Endothelial cell of umbilical vein (primary cell): Measurements from ENCODE around the gene TRAPPC12. TPM values are rescaled to one million over a fixed set of nuclear protein-coding genes. Genes with fewer than 3 reads are reported as not detected.

Experiments used
- BruUV-seq: library from RNA; stranded (reverse); fragments of 400-500 nt; replicated peaks from 2 replicates; lab custom pipeline; 2021; lab: Mats Ljungman, UMichigan
- CTCF ChIA-PET: fragments of 300-600, 350-600 bp; sonication (Branson Sonifier 250); formaldehyde crosslinking; loops from one replicate; lab custom pipeline; 2021; ENCODE audit warnings: antibody characterized with exemption, inconsistent platforms; lab: Charles Lee
- POLR2A ChIA-PET: fragments of 300-600, 350-600 bp; sonication (Branson Sonifier 250); formaldehyde crosslinking; loops from one replicate; lab custom pipeline; 2021; ENCODE audit warnings: antibody characterized with exemption, inconsistent platforms; lab: Charles Lee
- DNase-seq: peaks from one replicate; pipeline ENCODE4 v3.0.0-alpha.2; 2011; ENCODE audit warnings: low read depth, low spot score
- FAIRE-seq: peaks from 2 replicates; lab custom pipeline; 2011; peaks lifted over from hg19 to GRCh38; lab: Jason Lieb, UNC
- H2AFZ ChIP-seq: 2 replicates; pipeline ENCODE4 v1.6.0; 2012; ENCODE audit warnings: low read depth, low read length, control low read depth, inconsistent platforms
- H3K27ac ChIP-seq: 2 replicates; pipeline ENCODE4 v1.5.1; 2011; ENCODE audit warnings: low read depth, mild to moderate bottlenecking, control low read depth, low read length, moderate library complexity; ENCODE audit not compliant: insufficient read depth
- H3K27me3 ChIP-seq, 2 experiments: 2 replicates each; pipeline versions ENCODE4 v1.6.0 to v1.6.1; 2011; ENCODE audit warnings: low read length in 2 of 2, mixed read lengths in 1 of 2; ENCODE audit not compliant: control insufficient read depth in 2 of 2, insufficient read depth in 2 of 2
- H3K36me3 ChIP-seq, 2 experiments: 2 replicates in 1 of 2; 3 replicates in 1 of 2; pipeline ENCODE4 v1.5.1; 2011; ENCODE audit warnings: low read length in 2 of 2, mild to moderate bottlenecking in 1 of 2, moderate library complexity in 1 of 2; ENCODE audit not compliant: control insufficient read depth in 2 of 2, insufficient read depth in 2 of 2; ENCODE audit errors: extremely low read depth in 1 of 2
- H3K4me1 ChIP-seq: 3 replicates; pipeline ENCODE4 v1.5.1; 2011; ENCODE audit warnings: mild to moderate bottlenecking, low read length; ENCODE audit not compliant: control insufficient read depth, insufficient read depth; ENCODE audit errors: extremely low read depth
- H3K4me2 ChIP-seq: 2 replicates; pipeline ENCODE4 v1.6.1; 2011; ENCODE audit warnings: low read length, control low read depth, mixed read lengths; ENCODE audit not compliant: insufficient read depth
- H3K4me3 ChIP-seq, 3 experiments: fragments of 200-600 bp in 1 of 3; sonication (generic), shearing (Covaris generic) in 1 of 3; replicated peaks in 1 of 3; 2 replicates each; pipeline ENCODE4 v1.5.1; 2011 to 2016; ENCODE audit warnings: control low read depth in 3 of 3, low read length in 3 of 3, mild to moderate bottlenecking in 2 of 3, inconsistent platforms in 1 of 3, low read depth in 1 of 3, moderate library complexity in 1 of 3; ENCODE audit not compliant: insufficient read depth in 1 of 3
- H3K79me2 ChIP-seq: 2 replicates; pipeline ENCODE4 v1.6.0; 2012; ENCODE audit warnings: low read length, inconsistent platforms; ENCODE audit not compliant: control insufficient read depth, insufficient read depth
- H3K9ac ChIP-seq: replicated peaks from 2 replicates; pipeline ENCODE3; 2011; ENCODE audit warnings: low read length, control low read depth; ENCODE audit not compliant: insufficient read depth; ENCODE audit errors: extremely low read depth
- H3K9me1 ChIP-seq: replicated peaks from 3 replicates; pipeline ENCODE4 v1.6.0; 2011; ENCODE audit warnings: mild to moderate bottlenecking, low read length; ENCODE audit not compliant: control insufficient read depth, insufficient read depth; ENCODE audit errors: extremely low read depth
- H3K9me3 ChIP-seq: replicated peaks from 2 replicates; pipeline ENCODE4 v1.5.1; 2012; ENCODE audit warnings: low read length, inconsistent platforms; ENCODE audit not compliant: control insufficient read depth, insufficient read depth
- H4K20me1 ChIP-seq: replicated peaks from 2 replicates; pipeline ENCODE3; 2011; ENCODE audit warnings: mild to moderate bottlenecking, low read length; ENCODE audit not compliant: control insufficient read depth, insufficient read depth; ENCODE audit errors: extremely low read depth
- EZH2 ChIP-seq: IDR thresholded peaks from 2 replicates; pipeline ENCODE4 v1.6.1; 2012; ENCODE audit warnings: borderline replicate concordance, low read depth, mild to moderate bottlenecking, moderate library complexity, low read length, inconsistent platforms; ENCODE audit not compliant: severe bottlenecking
- FOS ChIP-seq: IDR thresholded peaks from 2 replicates; pipeline ENCODE4 v1.6.1; 2011; ENCODE audit warnings: mild to moderate bottlenecking, low read length, moderate library complexity, borderline replicate concordance; ENCODE audit not compliant: insufficient read depth
- GATA2 ChIP-seq: IDR thresholded peaks from 2 replicates; pipeline ENCODE4 v1.7.0; 2011; ENCODE audit warnings: low read depth, mild to moderate bottlenecking, moderate library complexity, mixed read lengths, low read length; ENCODE audit not compliant: insufficient read length, insufficient read depth
- JUN ChIP-seq: IDR thresholded peaks from 2 replicates; pipeline ENCODE4 v1.6.1; 2011; ENCODE audit warnings: borderline replicate concordance, low read depth; ENCODE audit not compliant: insufficient read length, insufficient read depth
- MAX ChIP-seq: IDR thresholded peaks from 2 replicates; pipeline ENCODE4 v1.6.1; 2011; ENCODE audit not compliant: insufficient read depth, insufficient read length
- MYC ChIP-seq: IDR thresholded peaks from one replicate; pipeline ENCODE4 v1.6.1; 2011; ENCODE audit warnings: mild to moderate bottlenecking, low read depth, low read length
- POLR2A ChIP-seq: IDR thresholded peaks from 2 replicates; pipeline ENCODE4 v1.6.1; 2012; ENCODE audit warnings: low read depth, mild to moderate bottlenecking, control low read depth, low read length
- POLR2AphosphoS5 ChIP-seq: IDR thresholded peaks from 2 replicates; pipeline ENCODE4 v1.6.1; 2012; ENCODE audit warnings: low read depth, mild to moderate bottlenecking, control low read depth, low read length, moderate library complexity; ENCODE audit not compliant: insufficient read depth
- dilution Hi-C: fragments of 300-500 bp; cut with MboI; formaldehyde crosslinking; loops from one replicate; pipeline ENCODE4 v1.15.0; 2019; ENCODE audit warnings: low sequenced_read_pairs; ENCODE audit not compliant: extremely low pct_ligation_motif_present
- intact Hi-C: fragments of 100-400 bp; cut with micrococcal nuclease; formaldehyde crosslinking; loops from one replicate; pipeline ENCODE4 v1.10.0; 2022
- polyA plus RNA-seq, 4 experiments: library from polyadenylated mRNA; depleted of rRNA in 3 of 4; stranded (reverse) in 3 of 4; unstranded in 1 of 4; fragments of >200 nt; gene quantifications; 2 replicates each; pipeline versions ENCODE4 v1.2.1 to v1.2.3, GENCODE V29; 2011 to 2012; ENCODE audit warnings: missing spikeins in 1 of 4
- total RNA-seq: library from RNA; stranded (reverse); gene quantifications from 2 replicates; pipeline ENCODE4 v1.2.3, GENCODE V29; 2021
- TF ChIP-seq, protein P1 (sequence below), 2 donors: IDR thresholded peaks; 1 replicate in 1 of 2; 2 replicates in 1 of 2; pipeline ENCODE4 v1.5.1; 2011; ENCODE audit warnings: low read length in 2 of 2, mild to moderate bottlenecking in 2 of 2, moderate library complexity in 2 of 2, control low read depth in 1 of 2, inconsistent platforms in 1 of 2, low read depth in 1 of 2; ENCODE audit not compliant: insufficient read depth in 1 of 2; ENCODE audit errors: extremely low read depth in 1 of 2

The TRAPPC12 gene
- total and polyA plus RNA-seq, 2 donors (not counting 3 experiments of a cell fraction or from before 2014, with no cell fraction given): 47.5 to 81.5 TPM

DNA sequence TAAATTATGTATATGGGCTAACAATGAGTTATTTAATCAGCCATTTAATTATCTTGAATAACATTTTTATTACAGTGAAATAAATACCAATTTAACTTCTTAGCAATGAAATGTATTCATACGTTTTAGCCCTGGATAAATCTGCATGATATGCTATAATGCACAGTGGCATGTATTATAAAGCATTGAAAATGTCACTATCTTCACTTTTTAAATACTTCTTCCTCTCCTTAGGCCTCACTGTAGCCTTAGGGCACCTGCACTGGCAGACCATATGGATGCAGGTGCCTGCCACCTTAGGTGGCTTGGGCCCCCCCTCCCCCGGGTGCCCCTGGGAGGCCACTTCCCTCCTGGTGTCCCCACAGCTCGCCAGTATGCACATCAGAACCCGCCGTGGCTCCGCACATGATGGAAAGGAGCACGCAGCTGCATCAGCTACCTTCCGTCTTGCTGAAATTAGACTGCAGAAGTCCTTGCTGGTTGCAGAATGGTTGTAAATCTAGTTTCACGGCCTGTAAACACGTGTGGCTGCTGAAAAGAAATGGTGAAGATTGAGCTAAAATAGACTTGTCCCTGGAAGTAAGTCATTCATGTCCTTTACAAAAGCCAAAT, 83.1 kb downstream of the TRAPPC12 start:
- CTCF ChIA-PET: interaction anchor here (0.7 to 3.9 kb wide), 21 partner anchors 9 to 122 kb away, joined by 3 to 72 read pairs (median 5); partner anchors contain the start of gene TRAPPC12

More for the DNA sequence above, 83.1 kb downstream of the TRAPPC12 start:
- Histone ChIP-seq H3K4me1 (no peaks in the 10 kb centered on the region), H2AFZ (no peak overlapping the region), H3K9me3 (no peaks in the 10 kb centered on the region), H3K27me3 (no peaks in the 10 kb centered on the region), H3K79me2 (no peaks in the 10 kb centered on the region), H3K9ac (no peak overlapping the region), H3K4me2 (no peak overlapping the region), H3K4me3 (no peak overlapping the region), H3K27ac (no peak overlapping the region), H4K20me1 (no peaks in the 10 kb centered on the region), H3K9me1 (no peaks in the 10 kb centered on the region), H3K36me3 (peaks cover 0 to 19% of the 10 kb centered on the region in 2 experiments)
- intact Hi-C loops: loop anchor here (1.0 to 5.0 kb wide), 3 partner anchors 38 to 188 kb away; partner anchors contain the start of genes EIPR1 and TRAPPC12
- TF ChIP-seq POLR2AphosphoS5 (no peak), GATA2 (no peak), FOS (no peak), MYC (no peak), EZH2 (no peak), MAX (no peak), POLR2A (no peak), JUN (no peak)
- TF ChIP-seq, protein P1, sequence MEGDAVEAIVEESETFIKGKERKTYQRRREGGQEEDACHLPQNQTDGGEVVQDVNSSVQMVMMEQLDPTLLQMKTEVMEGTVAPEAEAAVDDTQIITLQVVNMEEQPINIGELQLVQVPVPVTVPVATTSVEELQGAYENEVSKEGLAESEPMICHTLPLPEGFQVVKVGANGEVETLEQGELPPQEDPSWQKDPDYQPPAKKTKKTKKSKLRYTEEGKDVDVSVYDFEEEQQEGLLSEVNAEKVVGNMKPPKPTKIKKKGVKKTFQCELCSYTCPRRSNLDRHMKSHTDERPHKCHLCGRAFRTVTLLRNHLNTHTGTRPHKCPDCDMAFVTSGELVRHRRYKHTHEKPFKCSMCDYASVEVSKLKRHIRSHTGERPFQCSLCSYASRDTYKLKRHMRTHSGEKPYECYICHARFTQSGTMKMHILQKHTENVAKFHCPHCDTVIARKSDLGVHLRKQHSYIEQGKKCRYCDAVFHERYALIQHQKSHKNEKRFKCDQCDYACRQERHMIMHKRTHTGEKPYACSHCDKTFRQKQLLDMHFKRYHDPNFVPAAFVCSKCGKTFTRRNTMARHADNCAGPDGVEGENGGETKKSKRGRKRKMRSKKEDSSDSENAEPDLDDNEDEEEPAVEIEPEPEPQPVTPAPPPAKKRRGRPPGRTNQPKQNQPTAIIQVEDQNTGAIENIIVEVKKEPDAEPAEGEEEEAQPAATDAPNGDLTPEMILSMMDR (IDR thresholded peaks at IDR 0.05; ENCODE audit: extremely low read depth in 1 of 2, insufficient read depth in 1 of 2, low read depth in 1 of 2, low read length in 2 of 2): no peak
- BruUV-seq: no TSS peak
- POLR2A ChIA-PET: no interaction called here
- dilution Hi-C loops: no loop called here
- DNase-seq: no peak
- FAIRE-seq: no peak
